DND-41 (cell line): Measurements from ENCODE around the gene HERC4.

ENCODE experiments used
- EZH2 ChIP-seq: IDR thresholded peaks from 3 replicates; pipeline ENCODE4 v1.6.1; 2012; ENCODE audit warnings: borderline replicate concordance, low read depth, mild to moderate bottlenecking, moderate library complexity, low read length, inconsistent platforms; ENCODE audit not compliant: severe bottlenecking
- TF ChIP-seq, protein P1 (sequence below): IDR thresholded peaks from 2 replicates; pipeline ENCODE4 v1.5.1; 2012; ENCODE audit warnings: borderline replicate concordance, low read length, moderate library complexity, mild to moderate bottlenecking; ENCODE audit not compliant: poor library complexity, severe bottlenecking; ENCODE audit errors: extremely low read depth

- TF ChIP-seq, protein P1, sequence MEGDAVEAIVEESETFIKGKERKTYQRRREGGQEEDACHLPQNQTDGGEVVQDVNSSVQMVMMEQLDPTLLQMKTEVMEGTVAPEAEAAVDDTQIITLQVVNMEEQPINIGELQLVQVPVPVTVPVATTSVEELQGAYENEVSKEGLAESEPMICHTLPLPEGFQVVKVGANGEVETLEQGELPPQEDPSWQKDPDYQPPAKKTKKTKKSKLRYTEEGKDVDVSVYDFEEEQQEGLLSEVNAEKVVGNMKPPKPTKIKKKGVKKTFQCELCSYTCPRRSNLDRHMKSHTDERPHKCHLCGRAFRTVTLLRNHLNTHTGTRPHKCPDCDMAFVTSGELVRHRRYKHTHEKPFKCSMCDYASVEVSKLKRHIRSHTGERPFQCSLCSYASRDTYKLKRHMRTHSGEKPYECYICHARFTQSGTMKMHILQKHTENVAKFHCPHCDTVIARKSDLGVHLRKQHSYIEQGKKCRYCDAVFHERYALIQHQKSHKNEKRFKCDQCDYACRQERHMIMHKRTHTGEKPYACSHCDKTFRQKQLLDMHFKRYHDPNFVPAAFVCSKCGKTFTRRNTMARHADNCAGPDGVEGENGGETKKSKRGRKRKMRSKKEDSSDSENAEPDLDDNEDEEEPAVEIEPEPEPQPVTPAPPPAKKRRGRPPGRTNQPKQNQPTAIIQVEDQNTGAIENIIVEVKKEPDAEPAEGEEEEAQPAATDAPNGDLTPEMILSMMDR: no peak
- TF ChIP-seq EZH2: no peak
These were observed 8.9 kb upstream of the HERC4 start for GRCh38 chr10:68083953-68084352.
